HEK293 (cell line): ENCODE data around the gene KIF11.

Source experiments
- CTCF ChIA-PET: fragments of 350-600 bp; formaldehyde crosslinking; extraction: SDS; loops from one replicate; lab custom pipeline; 2021; ENCODE audit warnings: antibody characterized with exemption; lab: Yijun Ruan, JAX
- POLR2A ChIA-PET: fragments of 300-600 bp; formaldehyde crosslinking; extraction: SDS; loops from one replicate; lab custom pipeline; 2020; ENCODE audit warnings: antibody characterized with exemption, inconsistent platforms; lab: Yijun Ruan, JAX
- H3K27ac ChIP-seq: fragments of 200-500 bp; sonication (Bioruptor generic); 2 replicates; pipeline ENCODE4 v1.5.1; 2014; ENCODE audit warnings: low read depth, low read length, control low read depth, inconsistent platforms; ENCODE audit errors: extremely low read depth
- H3K36me3 ChIP-seq, 2 experiments: fragments of 200-500 bp in 1 of 2; sonication (Bioruptor generic) in 1 of 2; 1 replicate in 1 of 2; 2 replicates in 1 of 2; pipeline ENCODE4 v1.5.1; 2014 to 2017; ENCODE audit warnings: inconsistent platforms in 2 of 2, low read length in 2 of 2; ENCODE audit not compliant: control insufficient read depth in 2 of 2, insufficient read depth in 1 of 2
- H3K4me1 ChIP-seq: fragments of 200-500 bp; sonication (Bioruptor generic); 2 replicates; pipeline ENCODE4 v1.5.1; 2014; ENCODE audit warnings: mild to moderate bottlenecking, low read length, inconsistent platforms; ENCODE audit not compliant: control insufficient read depth, insufficient read depth
- H3K4me3 ChIP-seq: 2 replicates; pipeline ENCODE4 v1.5.1; 2011; ENCODE audit warnings: low read depth, mild to moderate bottlenecking, control low read depth, low read length, moderate library complexity
- H3K9me3 ChIP-seq: fragments of 200-500 bp; sonication (Bioruptor generic); 2 replicates; pipeline ENCODE4 v1.5.1; 2014; ENCODE audit warnings: low read depth, low read length, inconsistent platforms; ENCODE audit not compliant: control insufficient read depth, insufficient read depth
- FEZF1 ChIP-seq: fragments of 450-650 bp; formaldehyde crosslinking; IDR thresholded peaks from 2 replicates; pipeline ENCODE4 v1.5.1; 2016; ENCODE audit warnings: missing biosample characterization, missing genetic modification characterization
- GLIS2 ChIP-seq: fragments of 450-650 bp; formaldehyde crosslinking; IDR thresholded peaks from 2 replicates; pipeline ENCODE4 v1.5.1; 2016; ENCODE audit warnings: missing biosample characterization, missing genetic modification characterization
- PATZ1 ChIP-seq: fragments of 450-650 bp; formaldehyde crosslinking; IDR thresholded peaks from 2 replicates; pipeline ENCODE4 v1.5.1; 2016; ENCODE audit warnings: missing biosample characterization, missing genetic modification characterization
- PRDM6 ChIP-seq: fragments of 450-650 bp; formaldehyde crosslinking; IDR thresholded peaks from 2 replicates; pipeline ENCODE4 v1.5.1; 2017; ENCODE audit warnings: missing biosample characterization, missing genetic modification characterization
- SETDB1 ChIP-seq: IDR thresholded peaks from one replicate; pipeline ENCODE4 v1.6.1; 2017; ENCODE audit warnings: mild to moderate bottlenecking, low read length, moderate library complexity, mixed read lengths; ENCODE audit not compliant: insufficient read length
- SP7 ChIP-seq: fragments of 450-650 bp; formaldehyde crosslinking; IDR thresholded peaks from 2 replicates; pipeline ENCODE4 v1.5.1; 2016; ENCODE audit warnings: missing biosample characterization, missing genetic modification characterization
- YY1 ChIP-seq: fragments of 450-650 bp; formaldehyde crosslinking; IDR thresholded peaks from 2 replicates; pipeline ENCODE4 v1.5.1; 2018; ENCODE audit warnings: missing biosample characterization, missing genetic modification characterization
- ZNF138 ChIP-seq: fragments of 450-650 bp; formaldehyde crosslinking; IDR thresholded peaks from 2 replicates; pipeline ENCODE4 v1.5.1; 2016; ENCODE audit warnings: missing biosample characterization, missing genetic modification characterization, borderline replicate concordance
- ZNF169 ChIP-seq: fragments of 450-650 bp; formaldehyde crosslinking; IDR thresholded peaks from 2 replicates; pipeline ENCODE4 v1.5.1; 2016; ENCODE audit warnings: missing biosample characterization, missing genetic modification characterization
- ZNF18 ChIP-seq: fragments of 450-650 bp; formaldehyde crosslinking; IDR thresholded peaks from 2 replicates; pipeline ENCODE4 v1.5.1; 2016; ENCODE audit warnings: missing biosample characterization, missing genetic modification characterization
- ZNF202 ChIP-seq: fragments of 450-650 bp; formaldehyde crosslinking; IDR thresholded peaks from 2 replicates; pipeline ENCODE4 v1.5.1; 2016; ENCODE audit warnings: missing biosample characterization, missing genetic modification characterization, borderline replicate concordance
- ZNF223 ChIP-seq: fragments of 450-650 bp; formaldehyde crosslinking; IDR thresholded peaks from 2 replicates; pipeline ENCODE4 v1.5.1; 2016; ENCODE audit warnings: missing biosample characterization, missing genetic modification characterization
- ZNF266 ChIP-seq: fragments of 450-650 bp; formaldehyde crosslinking; IDR thresholded peaks from 2 replicates; pipeline ENCODE4 v1.5.1; 2016; ENCODE audit warnings: missing biosample characterization, missing genetic modification characterization, low read depth
- ZNF292 ChIP-seq: fragments of 450-650 bp; formaldehyde crosslinking; IDR thresholded peaks from 2 replicates; pipeline ENCODE4 v1.5.1; 2016; ENCODE audit warnings: low read depth, missing biosample characterization, missing genetic modification characterization, borderline replicate concordance
- ZNF311 ChIP-seq: fragments of 450-650 bp; formaldehyde crosslinking; IDR thresholded peaks from 2 replicates; pipeline ENCODE4 v1.5.1; 2017; ENCODE audit warnings: missing biosample characterization, missing genetic modification characterization, borderline replicate concordance
- ZNF510 ChIP-seq: fragments of 450-650 bp; formaldehyde crosslinking; IDR thresholded peaks from 2 replicates; pipeline ENCODE4 v1.5.1; 2018; ENCODE audit warnings: mild to moderate bottlenecking, missing genetic modification characterization, missing biosample characterization; ENCODE audit not compliant: insufficient replicate concordance
- ZNF513 ChIP-seq: fragments of 450-650 bp; IDR thresholded peaks from 2 replicates; pipeline ENCODE4 v1.5.1; 2018; ENCODE audit warnings: missing biosample characterization, missing genetic modification characterization
- ZNF548 ChIP-seq: fragments of 450-650 bp; formaldehyde crosslinking; IDR thresholded peaks from 2 replicates; pipeline ENCODE4 v1.5.1; 2016; ENCODE audit warnings: missing biosample characterization, missing genetic modification characterization
- ZNF549 ChIP-seq: fragments of 450-650 bp; IDR thresholded peaks from 2 replicates; pipeline ENCODE4 v1.5.1; 2018; ENCODE audit warnings: missing biosample characterization, missing genetic modification characterization, mild to moderate bottlenecking, inconsistent platforms, moderate library complexity
- ZNF560 ChIP-seq: fragments of 450-650 bp; formaldehyde crosslinking; IDR thresholded peaks from 2 replicates; pipeline ENCODE4 v1.5.1; 2017; ENCODE audit warnings: missing biosample characterization, missing genetic modification characterization, borderline replicate concordance
- ZNF629 ChIP-seq: fragments of 450-650 bp; formaldehyde crosslinking; IDR thresholded peaks from 2 replicates; pipeline ENCODE4 v1.5.1; 2017; ENCODE audit warnings: missing biosample characterization, missing genetic modification characterization
- ZNF701 ChIP-seq: fragments of 450-650 bp; formaldehyde crosslinking; IDR thresholded peaks from 2 replicates; pipeline ENCODE4 v1.5.1; 2016; ENCODE audit warnings: missing biosample characterization, missing genetic modification characterization
- ZNF777 ChIP-seq: fragments of 450-650 bp; formaldehyde crosslinking; IDR thresholded peaks from 2 replicates; pipeline ENCODE4 v1.5.1; 2017; ENCODE audit warnings: missing biosample characterization, missing genetic modification characterization, borderline replicate concordance

Gene KIF11

GRCh38 chr10:92691591-92692079 lies 98.7 kb downstream of the KIF11 start (continued):
- TF ChIP-seq ZNF311 (tag by site-specific recombination), result no peak

- ChIA-PET CTCF (no interaction called here), POLR2A (no interaction called here)
- H3K4me3 ChIP-seq, result no peak overlapping the region
- peaks cover 0 to 15% of the 10 kb centered on the region in 2 experiments; a peak in 1 of 3 replicates for H3K36me3 ChIP-seq
- TF ChIP-seq ZNF223, result no peak
- no peak for TF ChIP-seq SETDB1
- no peak for TF ChIP-seq ZNF169 (tag by site-specific recombination)
- TF ChIP-seq SP7 (tag by site-specific recombination), result no peak
- TF ChIP-seq ZNF202 (tag by site-specific recombination), result peak; percentile 60; the same call in 1 of the 2 replicates
- no peak for TF ChIP-seq ZNF138
- no peak overlapping the region for H3K27ac ChIP-seq
- peaks cover 6% of the 10 kb centered on the region for H3K4me1 ChIP-seq
- H3K9me3 ChIP-seq, result no peaks in the 10 kb centered on the region
Observed at GRCh38 chr10:92692080-92692671, 99.2 kb downstream of the KIF11 start.

- H3K27ac ChIP-seq, result no peak overlapping the region
- peaks cover 6% of the 10 kb centered on the region for H3K4me1 ChIP-seq
- ChIA-PET CTCF (interaction anchor here (0.7 kb wide), 1 partner anchor 65 kb away, joined by 3 read pairs; no protein-coding TSS in a partner anchor), POLR2A (interaction anchor here (0.6 to 0.8 kb wide), 2 partner anchors 15 to 101 kb away, joined by 3 to 4 read pairs; no protein-coding TSS in a partner anchor)
- H3K36me3 ChIP-seq, result peaks cover 0 to 15% of the 10 kb centered on the region in 2 experiments; a peak in 1 of 3 replicates
- no peak overlapping the region for H3K4me3 ChIP-seq
- H3K9me3 ChIP-seq, result no peaks in the 10 kb centered on the region
- TF ChIP-seq ZNF701 (tag by site-specific recombination) (no peak), ZNF548 (tag by site-specific recombination) (no peak), ZNF138 (no peak), ZNF292 (tag by site-specific recombination) (no peak), ZNF266 (tag by site-specific recombination) (no peak), PRDM6 (peak; percentile 87), GLIS2 (tag by site-specific recombination) (no peak), ZNF629 (no peak), ZNF560 (tag by site-specific recombination) (no peak), FEZF1 (tag by site-specific recombination) (peak; percentile 52; the same call in 1 of the 2 replicates), PATZ1 (tag by site-specific recombination) (no peak), ZNF549 (no peak), ZNF513 (tag by site-specific recombination) (no peak), ZNF510 (tag by site-specific recombination) (no peak), ZNF777 (no peak), ZNF18 (tag by site-specific recombination) (no peak), YY1 (tag by site-specific recombination) (no peak)
Observed at GRCh38 chr10:92692697-92693533, 100.0 kb downstream of the KIF11 start.
